Measurements from ENCODE around the gene GNAT1. TPM values are rescaled to one million over a fixed set of nuclear protein-coding genes. Genes with fewer than 3 reads are reported as not detected.

Gene GNAT1
- total and polyA plus RNA-seq, 2 of the 13 experiments (the other 11 are each of a cell fraction or from before 2014, with no cell fraction given): 0.15 TPM; not detected in 1

DNA sequence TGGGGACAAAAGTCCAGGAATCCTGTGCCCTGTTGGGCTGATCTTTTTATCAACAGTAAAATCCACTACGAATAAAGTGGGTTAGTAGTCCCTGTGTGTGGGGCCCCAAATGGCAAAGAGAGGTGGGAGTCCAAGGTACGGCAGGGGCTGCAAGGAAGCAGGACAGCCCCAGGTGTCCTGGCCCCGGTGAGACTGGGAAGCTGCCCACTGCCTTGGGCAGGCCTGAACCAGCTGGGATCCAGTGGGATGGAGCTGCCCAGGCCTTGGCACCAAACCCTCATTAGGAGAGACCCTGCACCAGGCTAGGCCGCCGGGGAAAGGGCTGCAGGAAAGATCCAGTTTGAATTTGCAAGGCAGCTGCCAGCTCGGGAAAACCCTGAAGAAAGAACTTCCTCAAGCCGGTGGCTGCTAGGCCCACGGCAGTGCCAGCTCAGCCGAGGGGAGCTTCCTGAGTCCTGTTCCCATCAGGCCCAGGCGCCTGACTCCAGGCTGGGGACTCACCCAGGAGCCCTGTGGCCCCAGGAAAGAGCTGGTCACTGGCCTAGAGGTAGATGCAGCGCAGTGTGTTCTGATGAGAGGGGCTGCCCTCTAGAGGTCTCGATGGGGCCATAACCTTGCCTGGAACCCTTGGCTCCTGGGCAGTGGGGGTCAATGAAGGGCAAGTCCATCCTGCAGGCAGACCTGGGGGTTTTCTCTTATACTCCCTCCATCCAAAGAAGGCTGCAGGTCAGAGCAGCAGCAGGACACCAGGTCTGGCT, 30.2 kb downstream of the GNAT1 start (continued):
- TF ChIP-seq ZNF891 (CRISPR knock-in tag; IDR thresholded peaks at IDR 0.05) (peak; percentile 58), ESRRA (CRISPR knock-in tag; IDR thresholded peaks at IDR 0.05; ENCODE audit: low read depth) (peak; percentile 68; the same call in 1 of the 2 replicates), HNF1A (IDR thresholded peaks at IDR 0.05; ENCODE audit: low read depth) (no peak), HNF1A (CRISPR knock-in tag; IDR thresholded peaks at IDR 0.05; ENCODE audit: borderline replicate concordance) (peak; percentile 38; the same call in 1 of the 2 replicates), RAD21 (CRISPR knock-in tag; IDR thresholded peaks at IDR 0.05) (peak; percentile 93), NFYB (CRISPR knock-in tag; IDR thresholded peaks at IDR 0.05) (0 out of 2 replicates have a peak, but pooled peaks have one; percentile 17), POLR2AphosphoS5 (IDR thresholded peaks at IDR 0.05; ENCODE audit: low read depth, low read length) (peak; percentile 51), SP4 (CRISPR knock-in tag; IDR thresholded peaks at IDR 0.05) (0 out of 2 replicates have a peak, but pooled peaks have one; percentile 46), ZNF232 (CRISPR knock-in tag; IDR thresholded peaks at IDR 0.05; ENCODE audit: borderline replicate concordance) (peak; percentile 72; the same call in 1 of the 2 replicates), ATM (IDR thresholded peaks at IDR 0.05; ENCODE audit: borderline replicate concordance) (no peak), ZBTB7B (CRISPR knock-in tag; IDR thresholded peaks at IDR 0.05) (peak; percentile 48; the same call in 1 of the 2 replicates), RXRB (CRISPR knock-in tag; IDR thresholded peaks at IDR 0.05; ENCODE audit: borderline replicate concordance) (peak; percentile 73), ISX (CRISPR knock-in tag; conservative IDR thresholded peaks at IDR 0.05) (peak; percentile 92), HNF4G (IDR thresholded peaks at IDR 0.05; ENCODE audit: borderline replicate concordance, low read depth, low read length) (0 out of 2 replicates have a peak, but pooled peaks have one; percentile 24), HNF4G (CRISPR knock-in tag; IDR thresholded peaks at IDR 0.05; ENCODE audit: borderline replicate concordance, low read depth) (no peak), PAF1 (CRISPR knock-in tag; IDR thresholded peaks at IDR 0.05) (peak; percentile 68; the same call in 1 of the 2 replicates), ZBTB8A (CRISPR knock-in tag; IDR thresholded peaks at IDR 0.05; ENCODE audit: borderline replicate concordance, low read depth) (peak; percentile 77; the same call in 1 of the 2 replicates), LCORL (IDR thresholded peaks at IDR 0.05) (no peak), LCORL (CRISPR knock-in tag; IDR thresholded peaks at IDR 0.05) (peak; percentile 67; the same call in 1 of the 2 replicates), POLR2G (IDR thresholded peaks at IDR 0.05; ENCODE audit: low read depth, low read length) (peak; percentile 50), AGO2 (optimal IDR thresholded peaks at IDR 0.05; ENCODE audit: low read depth, low read length) (peak; percentile 98), POGZ (CRISPR knock-in tag; IDR thresholded peaks at IDR 0.05) (no peak), KMT2A (CRISPR knock-in tag; IDR thresholded peaks at IDR 0.05) (no peak), U2AF1 (optimal IDR thresholded peaks at IDR 0.05; ENCODE audit: low read depth, low read length) (no peak)
- TF ChIP-seq, protein P1, sequence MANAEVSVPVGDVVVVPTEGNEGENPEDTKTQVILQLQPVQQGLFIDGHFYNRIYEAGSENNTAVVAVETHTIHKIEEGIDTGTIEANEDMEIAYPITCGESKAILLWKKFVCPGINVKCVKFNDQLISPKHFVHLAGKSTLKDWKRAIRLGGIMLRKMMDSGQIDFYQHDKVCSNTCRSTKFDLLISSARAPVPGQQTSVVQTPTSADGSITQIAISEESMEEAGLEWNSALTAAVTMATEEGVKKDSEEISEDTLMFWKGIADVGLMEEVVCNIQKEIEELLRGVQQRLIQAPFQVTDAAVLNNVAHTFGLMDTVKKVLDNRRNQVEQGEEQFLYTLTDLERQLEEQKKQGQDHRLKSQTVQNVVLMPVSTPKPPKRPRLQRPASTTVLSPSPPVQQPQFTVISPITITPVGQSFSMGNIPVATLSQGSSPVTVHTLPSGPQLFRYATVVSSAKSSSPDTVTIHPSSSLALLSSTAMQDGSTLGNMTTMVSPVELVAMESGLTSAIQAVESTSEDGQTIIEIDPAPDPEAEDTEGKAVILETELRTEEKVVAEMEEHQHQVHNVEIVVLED (CRISPR knock-in tag; IDR thresholded peaks at IDR 0.05; ENCODE audit: borderline replicate concordance): peak; percentile 50; the same call in 1 of the 2 replicates

All from HepG2 (cell line).